ENCODE data around the gene GDPGP1.

Gene GDPGP1

GRCh38 chr15:90212221-90213098, 21.5 kb upstream of the GDPGP1 start:
- no peak for DNase-seq (ENCODE audit: low read depth)
- TF ChIP-seq, protein P1, sequence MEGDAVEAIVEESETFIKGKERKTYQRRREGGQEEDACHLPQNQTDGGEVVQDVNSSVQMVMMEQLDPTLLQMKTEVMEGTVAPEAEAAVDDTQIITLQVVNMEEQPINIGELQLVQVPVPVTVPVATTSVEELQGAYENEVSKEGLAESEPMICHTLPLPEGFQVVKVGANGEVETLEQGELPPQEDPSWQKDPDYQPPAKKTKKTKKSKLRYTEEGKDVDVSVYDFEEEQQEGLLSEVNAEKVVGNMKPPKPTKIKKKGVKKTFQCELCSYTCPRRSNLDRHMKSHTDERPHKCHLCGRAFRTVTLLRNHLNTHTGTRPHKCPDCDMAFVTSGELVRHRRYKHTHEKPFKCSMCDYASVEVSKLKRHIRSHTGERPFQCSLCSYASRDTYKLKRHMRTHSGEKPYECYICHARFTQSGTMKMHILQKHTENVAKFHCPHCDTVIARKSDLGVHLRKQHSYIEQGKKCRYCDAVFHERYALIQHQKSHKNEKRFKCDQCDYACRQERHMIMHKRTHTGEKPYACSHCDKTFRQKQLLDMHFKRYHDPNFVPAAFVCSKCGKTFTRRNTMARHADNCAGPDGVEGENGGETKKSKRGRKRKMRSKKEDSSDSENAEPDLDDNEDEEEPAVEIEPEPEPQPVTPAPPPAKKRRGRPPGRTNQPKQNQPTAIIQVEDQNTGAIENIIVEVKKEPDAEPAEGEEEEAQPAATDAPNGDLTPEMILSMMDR (conservative IDR thresholded peaks at IDR 0.05; ENCODE audit: low read depth, low read length) = no peak
- H3K4me3 ChIP-seq (ENCODE audit: low read length) = no peak overlapping the region

GRCh38 chr15:90213122-90213817, 20.7 kb upstream of the GDPGP1 start:
- H3K4me3 ChIP-seq (ENCODE audit: low read length) = no peak overlapping the region
- DNase-seq (ENCODE audit: low read depth) = no peak
- TF ChIP-seq, protein P1 (conservative IDR thresholded peaks at IDR 0.05; ENCODE audit: low read depth, low read length) = no peak

DNA sequence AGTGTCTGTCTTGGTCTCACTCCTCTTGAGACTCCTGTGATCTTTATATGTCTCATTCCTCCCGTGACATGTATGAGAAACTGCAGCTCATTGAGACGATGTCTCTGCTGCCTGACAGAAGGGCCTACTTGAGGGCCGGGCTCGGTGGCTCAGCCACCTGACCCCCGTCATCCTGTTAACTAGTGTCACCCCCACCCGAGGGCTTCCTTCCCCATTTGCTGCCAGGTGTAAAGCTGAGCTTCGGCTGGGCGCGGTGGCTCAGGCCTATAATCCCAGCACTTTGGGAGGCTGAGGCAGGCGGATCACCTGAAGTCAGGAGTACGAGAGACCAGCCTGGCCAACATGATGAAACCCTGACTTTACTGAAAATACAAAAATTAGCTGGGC, 20.2 kb upstream of the GDPGP1 start:
- DNase-seq (ENCODE audit: low read depth) = no peak
- TF ChIP-seq, protein P1 (conservative IDR thresholded peaks at IDR 0.05; ENCODE audit: low read depth, low read length) = no peak
- H3K4me3 ChIP-seq (ENCODE audit: low read length) = no peak overlapping the region

GRCh38 chr15:90214553-90215196, 19.3 kb upstream of the GDPGP1 start:
- no peak overlapping the region for H3K4me3 ChIP-seq (ENCODE audit: low read length)
- TF ChIP-seq, protein P1 (conservative IDR thresholded peaks at IDR 0.05; ENCODE audit: low read depth, low read length) = peak; percentile 40
- DNase-seq (ENCODE audit: low read depth) = no peak

GRCh38 chr15:90217671-90218394, 16.2 kb upstream of the GDPGP1 start:
- no peak overlapping the region for H3K4me3 ChIP-seq (ENCODE audit: low read length)
- TF ChIP-seq, protein P1 (conservative IDR thresholded peaks at IDR 0.05; ENCODE audit: low read depth, low read length) = no peak
- no peak for DNase-seq (ENCODE audit: low read depth)

- DNase-seq (ENCODE audit: low read depth) = no peak
- TF ChIP-seq, protein P1 (conservative IDR thresholded peaks at IDR 0.05; ENCODE audit: low read depth, low read length) = peak; percentile 74
- no peak overlapping the region for H3K4me3 ChIP-seq (ENCODE audit: low read length)
Observed at GRCh38 chr15:90219421-90220141, 14.4 kb upstream of the GDPGP1 start.
